Measurements from ENCODE around the gene GLO1. TPM values are rescaled to one million over a fixed set of nuclear protein-coding genes. Genes with fewer than 3 reads are reported as not detected.

The GLO1 gene
- total and polyA plus RNA-seq, 2 donors (not counting 1 experiment from before 2014, with no cell fraction given): 18.5 to 31.6 TPM

DNA sequence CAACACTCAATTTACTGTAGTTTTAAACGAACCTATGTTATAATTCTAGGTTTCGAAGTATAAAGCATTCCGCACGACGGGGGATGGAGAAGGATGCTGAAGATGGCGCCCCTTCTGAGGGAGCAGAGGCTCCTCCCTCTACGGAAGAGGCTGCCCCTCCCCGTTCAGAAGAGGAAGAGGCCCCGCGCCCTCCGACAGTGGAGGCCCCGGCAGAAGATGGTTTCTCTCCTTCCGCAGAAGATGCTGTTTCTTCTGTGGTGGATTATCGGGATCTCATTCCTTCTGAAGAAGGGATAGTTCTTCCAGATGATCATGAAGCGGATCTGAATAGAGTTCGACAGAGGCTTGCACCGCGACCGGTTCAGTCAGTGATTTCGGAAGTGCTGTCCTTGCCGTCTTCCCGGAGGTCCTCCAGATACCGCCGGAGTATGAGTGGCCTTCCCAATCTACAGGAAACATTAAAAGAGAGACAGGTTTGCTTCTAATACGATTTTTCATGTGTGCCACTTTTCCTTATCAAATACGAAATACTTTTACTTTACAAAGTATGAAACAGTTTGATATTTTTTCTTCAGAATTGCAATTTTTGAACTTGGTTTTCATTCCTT, 19.9 kb upstream of the GLO1 start:
- Histone ChIP-seq H3K4me3 (ENCODE audit: control extremely low read depth in 1 of 5, extremely low read depth in 1 of 5, insufficient read depth in 1 of 5, low read depth in 2 of 5, low read length in 4 of 5) (no peak overlapping the region), H3K9ac (ENCODE audit: low read length) (no peak overlapping the region), H3K79me2 (ENCODE audit: control insufficient read depth, insufficient read depth, low read length) (no peaks in the 10 kb centered on the region), H3K27me3 (replicated peaks in 1 of 4; ENCODE audit: control extremely low read depth in 1 of 4, control insufficient read depth in 3 of 4, insufficient read depth in 4 of 4, low read length in 3 of 4) (peaks cover 0 to 16% (median 14%) of the 10 kb centered on the region in 4 experiments), H4K20me1 (ENCODE audit: control insufficient read depth, insufficient read depth, low read length, poor library complexity, severe bottlenecking) (no peaks in the 10 kb centered on the region), H3K9me3 (ENCODE audit: control extremely low read depth in 1 of 3, control insufficient read depth in 2 of 3, insufficient read depth in 1 of 3, low read length in 2 of 3) (peaks cover 0 to 6% (median 3%) of the 10 kb centered on the region in 3 donors), H2AFZ (ENCODE audit: insufficient read depth, low read depth, low read length, poor library complexity, severe bottlenecking) (no peak overlapping the region), H3K4me2 (replicated peaks; ENCODE audit: low read depth, low read length, poor library complexity, severe bottlenecking) (no peak overlapping the region), H3K4me1 (ENCODE audit: control insufficient read depth in 2 of 2, insufficient read depth in 2 of 2, low read length in 2 of 2) (no peaks in the 10 kb centered on the region), H3K36me3 (replicated peaks in 1 of 2; ENCODE audit: control extremely low read depth in 1 of 2, control insufficient read depth in 1 of 2, extremely low read depth in 1 of 2, insufficient read depth in 2 of 2, low read length in 1 of 2) (no peaks in the 10 kb centered on the region), H3K27ac (ENCODE audit: low read length in 2 of 2) (no peak overlapping the region)
- Mint-ChIP-seq H3K4me1 (no peaks in the 10 kb centered on the region), H3K27me3 (peaks cover 32% of the 10 kb centered on the region), H3K4me3 (no peak overlapping the region), H3K9me3 (ENCODE audit: insufficient read depth) (no peaks in the 10 kb centered on the region), H3K27ac (no peak overlapping the region)
- CTCF ChIA-PET: no interaction called here
- intact Hi-C loops (cut with micrococcal nuclease): no loop called here
- TF ChIP-seq, protein P1, sequence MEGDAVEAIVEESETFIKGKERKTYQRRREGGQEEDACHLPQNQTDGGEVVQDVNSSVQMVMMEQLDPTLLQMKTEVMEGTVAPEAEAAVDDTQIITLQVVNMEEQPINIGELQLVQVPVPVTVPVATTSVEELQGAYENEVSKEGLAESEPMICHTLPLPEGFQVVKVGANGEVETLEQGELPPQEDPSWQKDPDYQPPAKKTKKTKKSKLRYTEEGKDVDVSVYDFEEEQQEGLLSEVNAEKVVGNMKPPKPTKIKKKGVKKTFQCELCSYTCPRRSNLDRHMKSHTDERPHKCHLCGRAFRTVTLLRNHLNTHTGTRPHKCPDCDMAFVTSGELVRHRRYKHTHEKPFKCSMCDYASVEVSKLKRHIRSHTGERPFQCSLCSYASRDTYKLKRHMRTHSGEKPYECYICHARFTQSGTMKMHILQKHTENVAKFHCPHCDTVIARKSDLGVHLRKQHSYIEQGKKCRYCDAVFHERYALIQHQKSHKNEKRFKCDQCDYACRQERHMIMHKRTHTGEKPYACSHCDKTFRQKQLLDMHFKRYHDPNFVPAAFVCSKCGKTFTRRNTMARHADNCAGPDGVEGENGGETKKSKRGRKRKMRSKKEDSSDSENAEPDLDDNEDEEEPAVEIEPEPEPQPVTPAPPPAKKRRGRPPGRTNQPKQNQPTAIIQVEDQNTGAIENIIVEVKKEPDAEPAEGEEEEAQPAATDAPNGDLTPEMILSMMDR (IDR thresholded peaks at IDR 0.05): no peak
- no peak for TF ChIP-seq EZH2 (IDR thresholded peaks at IDR 0.05; ENCODE audit: borderline replicate concordance, insufficient read depth, low read depth, low read length, poor library complexity, severe bottlenecking)
- WGBS (ENCODE audit: insufficient coverage): 97% methylated on average over 21 of the region's 26 CpGs
- DNase-seq: no peak
- POLR2A ChIA-PET: interaction anchor here (0.7 kb wide), 1 partner anchor 468 kb away, joined by 3 read pairs; no protein-coding TSS in a partner anchor
- ATAC-seq (ENCODE audit: low read depth): no peak

- Histone ChIP-seq H3K4me3 (ENCODE audit: control extremely low read depth in 1 of 5, extremely low read depth in 1 of 5, insufficient read depth in 1 of 5, low read depth in 2 of 5, low read length in 4 of 5) (no peak overlapping the region), H4K20me1 (ENCODE audit: control insufficient read depth, insufficient read depth, low read length, poor library complexity, severe bottlenecking) (no peaks in the 10 kb centered on the region), H2AFZ (ENCODE audit: insufficient read depth, low read depth, low read length, poor library complexity, severe bottlenecking) (no peak overlapping the region), H3K9me3 (ENCODE audit: control extremely low read depth in 1 of 3, control insufficient read depth in 2 of 3, insufficient read depth in 1 of 3, low read length in 2 of 3) (peaks cover 0 to 6% (median 5%) of the 10 kb centered on the region in 3 donors), H3K9ac (ENCODE audit: low read length) (no peak overlapping the region), H3K4me1 (ENCODE audit: control insufficient read depth in 2 of 2, insufficient read depth in 2 of 2, low read length in 2 of 2) (no peaks in the 10 kb centered on the region), H3K27ac (ENCODE audit: low read length in 2 of 2) (no peak overlapping the region), H3K36me3 (replicated peaks in 1 of 2; ENCODE audit: control extremely low read depth in 1 of 2, control insufficient read depth in 1 of 2, extremely low read depth in 1 of 2, insufficient read depth in 2 of 2, low read length in 1 of 2) (no peaks in the 10 kb centered on the region), H3K27me3 (replicated peaks in 1 of 4; ENCODE audit: control extremely low read depth in 1 of 4, control insufficient read depth in 3 of 4, insufficient read depth in 4 of 4, low read length in 3 of 4) (peaks cover 0 to 17% (median 14%) of the 10 kb centered on the region in 4 experiments), H3K4me2 (replicated peaks; ENCODE audit: low read depth, low read length, poor library complexity, severe bottlenecking) (no peak overlapping the region), H3K79me2 (ENCODE audit: control insufficient read depth, insufficient read depth, low read length) (no peaks in the 10 kb centered on the region)
- Mint-ChIP-seq H3K9me3 (ENCODE audit: insufficient read depth) (no peaks in the 10 kb centered on the region), H3K27me3 (peaks cover 33% of the 10 kb centered on the region), H3K4me3 (no peak overlapping the region), H3K27ac (no peak overlapping the region), H3K4me1 (no peaks in the 10 kb centered on the region)
- TF ChIP-seq EZH2 (IDR thresholded peaks at IDR 0.05; ENCODE audit: borderline replicate concordance, insufficient read depth, low read depth, low read length, poor library complexity, severe bottlenecking): no peak
- TF ChIP-seq, protein P1 (IDR thresholded peaks at IDR 0.05): no peak
- POLR2A ChIA-PET: interaction anchor here (0.7 kb wide), 1 partner anchor 469 kb away, joined by 3 read pairs; no protein-coding TSS in a partner anchor
- intact Hi-C loops (cut with micrococcal nuclease): no loop called here
- ATAC-seq (ENCODE audit: low read depth) (no peak), DNase-seq (no peak)
- CTCF ChIA-PET: no interaction called here
- WGBS (ENCODE audit: insufficient coverage): no CpG with 5 or more reads among the region's 3 CpGs
Observed at GRCh38 chr6:38722038-38722437, 19.1 kb upstream of the GLO1 start.

All from B cell (primary cell).